NB4 (cell line): ENCODE measurements around the gene B9D2.

ENCODE experiments used
- DNase-seq: peaks from one replicate; pipeline ENCODE4 v3.0.0; 2010; ENCODE audit warnings: low read depth
- H3K4me3 ChIP-seq: one replicate; pipeline ENCODE4 v1.5.1; 2011; ENCODE audit warnings: mild to moderate bottlenecking, low read depth, low read length, moderate library complexity
- MYC ChIP-seq: IDR thresholded peaks from 2 replicates; pipeline ENCODE4 v1.6.1; 2011; ENCODE audit warnings: low read depth, low read length
- POLR2A ChIP-seq: IDR thresholded peaks from 2 replicates; pipeline ENCODE4 v1.6.1; 2011; ENCODE audit warnings: mild to moderate bottlenecking; ENCODE audit not compliant: insufficient read length; ENCODE audit errors: extremely low read depth
- TF ChIP-seq, protein P1 (sequence below): IDR thresholded peaks from one replicate; pipeline ENCODE4 v1.5.1; 2012; ENCODE audit warnings: low read depth, low read length
- TF ChIP-seq, protein P2 (sequence below): IDR thresholded peaks from 2 replicates; pipeline ENCODE4 v1.6.1; 2011; ENCODE audit warnings: low read depth, low read length

B9D2 gene

DNA sequence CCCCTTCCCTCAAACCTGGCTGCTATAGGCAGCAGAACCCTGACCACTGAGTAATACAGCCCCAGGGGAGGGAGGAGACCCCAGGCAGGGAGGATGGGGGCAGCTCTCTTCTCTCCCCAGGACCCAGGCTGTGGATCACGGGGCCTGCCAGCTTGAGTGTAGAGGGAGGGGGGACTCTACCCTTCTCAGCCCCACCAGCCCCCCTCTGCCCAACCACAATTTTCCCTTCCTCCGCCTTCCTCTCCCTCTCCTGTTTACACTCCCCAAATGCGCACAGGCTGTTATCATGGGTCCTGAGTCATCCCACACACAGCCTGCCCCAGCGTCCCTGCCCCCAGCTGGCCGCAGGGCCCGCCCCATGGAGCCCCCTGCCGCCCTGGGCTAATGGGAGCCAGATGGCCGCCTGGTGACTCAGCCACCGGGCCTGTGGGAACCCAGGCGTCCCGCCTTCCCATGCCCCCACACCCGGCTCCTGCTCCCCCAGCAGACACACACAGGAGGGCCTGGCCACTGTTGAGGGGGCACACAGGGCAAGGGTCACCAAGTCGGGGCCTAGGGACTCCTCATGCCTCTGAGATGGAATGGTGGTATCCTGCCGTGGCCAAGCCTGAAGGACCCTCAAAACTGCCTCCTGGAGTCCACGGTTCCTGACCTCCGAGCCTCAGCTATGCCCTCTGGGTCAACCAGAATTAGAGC is 40.4 kb downstream of the B9D2 start:
- no peak for TF ChIP-seq MYC
- no peak overlapping the region for H3K4me3 ChIP-seq
- peak; percentile 88 for DNase-seq

DNA sequence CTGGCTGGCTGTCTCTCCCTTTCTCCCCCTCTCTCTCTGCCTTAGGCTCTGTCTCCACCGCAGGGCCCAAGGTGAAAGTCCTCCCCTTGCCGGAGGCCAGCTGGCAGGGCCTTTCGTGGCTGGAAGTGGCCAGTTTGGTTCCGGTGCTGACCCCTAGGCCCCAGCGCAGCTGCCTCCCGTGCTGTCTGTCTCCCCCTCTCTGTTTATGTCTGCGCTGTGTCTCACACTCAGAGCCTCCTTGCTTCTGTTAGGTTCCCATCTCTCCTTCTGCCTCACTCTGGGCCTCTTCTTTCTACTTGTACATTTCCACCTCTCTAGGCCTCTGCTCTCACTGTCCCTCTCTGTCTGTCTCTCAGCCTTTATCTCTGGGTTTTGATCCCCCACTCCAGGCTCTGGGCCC is 40.9 kb downstream of the B9D2 start:
- TF ChIP-seq, protein P1, sequence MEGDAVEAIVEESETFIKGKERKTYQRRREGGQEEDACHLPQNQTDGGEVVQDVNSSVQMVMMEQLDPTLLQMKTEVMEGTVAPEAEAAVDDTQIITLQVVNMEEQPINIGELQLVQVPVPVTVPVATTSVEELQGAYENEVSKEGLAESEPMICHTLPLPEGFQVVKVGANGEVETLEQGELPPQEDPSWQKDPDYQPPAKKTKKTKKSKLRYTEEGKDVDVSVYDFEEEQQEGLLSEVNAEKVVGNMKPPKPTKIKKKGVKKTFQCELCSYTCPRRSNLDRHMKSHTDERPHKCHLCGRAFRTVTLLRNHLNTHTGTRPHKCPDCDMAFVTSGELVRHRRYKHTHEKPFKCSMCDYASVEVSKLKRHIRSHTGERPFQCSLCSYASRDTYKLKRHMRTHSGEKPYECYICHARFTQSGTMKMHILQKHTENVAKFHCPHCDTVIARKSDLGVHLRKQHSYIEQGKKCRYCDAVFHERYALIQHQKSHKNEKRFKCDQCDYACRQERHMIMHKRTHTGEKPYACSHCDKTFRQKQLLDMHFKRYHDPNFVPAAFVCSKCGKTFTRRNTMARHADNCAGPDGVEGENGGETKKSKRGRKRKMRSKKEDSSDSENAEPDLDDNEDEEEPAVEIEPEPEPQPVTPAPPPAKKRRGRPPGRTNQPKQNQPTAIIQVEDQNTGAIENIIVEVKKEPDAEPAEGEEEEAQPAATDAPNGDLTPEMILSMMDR = no peak
- TF ChIP-seq POLR2A = no peak
- TF ChIP-seq, protein P2, sequence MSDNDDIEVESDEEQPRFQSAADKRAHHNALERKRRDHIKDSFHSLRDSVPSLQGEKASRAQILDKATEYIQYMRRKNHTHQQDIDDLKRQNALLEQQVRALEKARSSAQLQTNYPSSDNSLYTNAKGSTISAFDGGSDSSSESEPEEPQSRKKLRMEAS = no peak
- no peak for TF ChIP-seq MYC
- DNase-seq = no peak
- H3K4me3 ChIP-seq = no peak overlapping the region

DNA sequence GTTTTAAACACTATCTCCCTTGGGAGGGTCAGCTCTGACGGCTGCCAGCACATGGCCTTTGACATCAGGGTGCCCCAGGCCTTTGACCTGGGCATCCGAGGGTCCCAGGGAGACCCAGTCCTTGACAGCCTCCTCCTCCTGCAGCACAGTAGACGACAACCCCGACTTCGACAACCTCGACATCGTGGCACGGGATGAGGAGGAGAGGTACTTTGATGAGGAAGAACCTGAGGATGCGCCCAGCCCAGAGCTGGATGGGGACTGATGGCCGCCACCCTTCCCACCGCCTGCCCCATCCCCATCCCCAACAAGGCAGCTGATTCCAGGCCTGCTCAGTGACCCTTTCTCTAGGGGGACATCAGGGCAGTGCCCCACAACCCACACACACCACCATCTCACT is 41.5 kb downstream of the B9D2 start:
- no peak for DNase-seq
- TF ChIP-seq, protein P1 = no peak
- TF ChIP-seq POLR2A = no peak
- TF ChIP-seq, protein P2 = no peak
- TF ChIP-seq MYC = no peak
- H3K4me3 ChIP-seq = no peak overlapping the region

DNA sequence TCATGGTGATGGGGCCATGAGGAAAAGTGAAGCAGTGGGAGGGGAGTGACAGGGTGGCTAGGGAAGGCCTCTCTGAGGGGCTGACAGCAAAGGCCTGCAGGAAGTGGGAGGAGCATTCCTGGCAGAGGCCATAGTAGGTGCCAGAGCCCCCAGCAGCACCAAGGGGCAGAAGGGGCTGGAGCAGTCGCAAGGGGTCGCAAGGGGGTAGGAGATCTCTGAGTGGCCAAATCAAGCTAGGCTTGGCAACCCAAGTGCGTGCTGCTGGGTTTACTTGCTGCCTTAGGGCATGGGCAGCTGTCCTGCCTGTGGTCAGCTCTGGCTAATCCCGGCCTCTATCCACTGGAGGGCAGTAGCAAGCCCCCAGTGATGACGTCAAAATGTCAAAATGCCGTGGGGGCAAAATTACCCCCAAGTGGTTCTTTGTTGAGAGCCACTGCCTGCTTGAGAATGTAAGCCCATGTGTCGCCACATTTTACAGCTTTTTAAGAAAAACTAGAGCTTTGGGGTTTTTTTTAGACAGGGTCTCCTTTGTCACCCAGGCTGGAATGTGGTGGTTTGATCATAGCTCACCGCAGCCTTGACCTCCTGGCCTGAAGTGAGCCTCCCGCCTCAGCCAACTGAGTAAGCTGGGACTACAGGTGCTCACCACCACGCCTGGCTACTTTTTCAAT is 42.2 kb downstream of the B9D2 start:
- no peak overlapping the region for H3K4me3 ChIP-seq
- TF ChIP-seq, protein P1 = peak; percentile 45
- no peak for TF ChIP-seq POLR2A
- DNase-seq = peak; percentile 53

DNA sequence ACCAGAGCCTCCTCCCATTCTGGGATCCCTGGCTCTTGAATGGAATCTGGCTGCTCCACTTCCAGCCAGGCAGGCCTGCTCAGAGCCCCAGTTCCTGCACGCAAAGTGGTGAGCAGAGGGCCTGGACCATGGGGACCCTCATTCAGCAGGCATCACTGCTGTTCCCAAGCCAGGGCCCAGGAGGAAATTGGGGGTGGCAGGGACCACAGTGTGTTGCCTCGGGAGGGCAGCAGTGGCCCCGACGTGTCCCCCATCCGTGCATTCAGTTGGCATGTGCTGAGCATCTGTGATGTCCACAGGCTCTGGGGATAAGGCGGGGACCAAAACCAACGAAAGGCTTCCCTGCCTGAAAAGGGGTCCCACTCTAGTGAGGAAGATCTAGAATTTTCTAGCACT is 42.7 kb downstream of the B9D2 start:
- no peak for DNase-seq
- TF ChIP-seq POLR2A (no peak), MYC (no peak)
- TF ChIP-seq, protein P2 = no peak
- TF ChIP-seq, protein P1 = no peak
- no peak overlapping the region for H3K4me3 ChIP-seq

DNA sequence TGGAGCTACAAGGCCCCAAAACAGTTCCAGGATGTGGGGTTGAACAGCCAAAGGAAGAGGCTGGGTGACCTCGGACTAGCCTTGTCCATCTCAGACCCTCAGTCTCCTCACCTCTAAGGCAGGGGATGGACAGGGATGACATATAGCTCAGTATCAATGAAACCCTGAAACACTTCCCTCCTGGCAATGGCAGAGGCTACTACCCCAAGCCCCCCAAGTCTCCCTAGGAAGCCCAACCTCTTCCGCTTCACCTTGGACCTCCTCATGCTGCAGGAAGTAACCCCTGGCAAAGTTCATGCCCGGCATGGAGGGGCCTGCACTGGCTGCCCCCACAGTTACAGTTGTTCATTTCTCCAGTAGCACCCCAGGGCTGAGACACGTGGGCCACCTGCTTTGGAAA is 43.4 kb downstream of the B9D2 start:
- TF ChIP-seq, protein P1 = no peak
- TF ChIP-seq MYC (no peak), POLR2A (no peak)
- TF ChIP-seq, protein P2 = no peak

More for the DNA sequence above, 43.4 kb downstream of the B9D2 start:
- H3K4me3 ChIP-seq = no peak overlapping the region
- no peak for DNase-seq
